DMS114 treated with DMSO at 0.1 percent for 48 hours (cell line): ENCODE results near the gene DHRSX.
"Not testable (repeated sequence)": the region's sequence is repeated elsewhere in the genome, so short reads cannot be mapped to it uniquely, and the experiment has no call there.

ENCODE experiments used
- DNase-seq: peaks from one replicate; lab custom pipeline; 2025; ENCODE audit not compliant: unreplicated experiment; lab: John Stamatoyannopoulos, UW

Gene DHRSX

DNA sequence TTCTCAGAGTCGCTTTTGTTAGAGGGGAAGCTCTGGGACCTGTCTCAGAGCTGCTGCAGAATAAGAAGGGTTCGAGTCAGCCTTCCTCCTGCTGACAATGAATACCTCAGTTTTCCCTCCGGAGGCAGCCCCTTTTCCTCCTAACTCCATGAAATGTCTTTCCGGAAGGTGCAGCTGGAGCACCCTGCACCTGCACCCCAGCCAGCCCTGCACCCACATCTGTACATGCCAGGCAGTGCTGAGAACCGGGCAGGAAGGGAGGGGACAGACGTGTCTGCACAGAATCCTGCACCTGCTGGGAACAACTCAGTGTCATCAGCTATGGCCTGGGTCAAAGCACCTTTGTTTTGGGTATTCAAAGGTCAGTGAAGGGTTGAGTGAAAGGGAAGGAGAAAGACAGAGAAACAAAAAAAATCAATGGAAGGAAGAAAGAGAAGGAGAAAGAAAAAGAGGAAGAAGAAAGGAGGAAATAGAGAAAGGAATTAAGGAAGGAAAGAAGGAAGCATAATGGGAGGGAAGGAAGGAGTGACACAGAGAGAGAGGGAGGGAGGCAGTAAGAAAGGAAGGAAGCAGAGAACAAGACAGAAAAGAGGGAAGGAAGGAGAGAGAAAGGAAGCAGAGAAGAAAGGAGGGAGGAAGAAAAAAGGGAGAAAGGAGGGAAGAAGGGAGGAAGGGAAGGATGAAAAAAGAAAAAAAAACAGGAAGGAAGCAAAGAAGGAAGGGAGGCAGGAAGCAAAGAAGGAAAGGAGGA, 273.7 kb downstream of the DHRSX start:
- no peak for DNase-seq

DNA sequence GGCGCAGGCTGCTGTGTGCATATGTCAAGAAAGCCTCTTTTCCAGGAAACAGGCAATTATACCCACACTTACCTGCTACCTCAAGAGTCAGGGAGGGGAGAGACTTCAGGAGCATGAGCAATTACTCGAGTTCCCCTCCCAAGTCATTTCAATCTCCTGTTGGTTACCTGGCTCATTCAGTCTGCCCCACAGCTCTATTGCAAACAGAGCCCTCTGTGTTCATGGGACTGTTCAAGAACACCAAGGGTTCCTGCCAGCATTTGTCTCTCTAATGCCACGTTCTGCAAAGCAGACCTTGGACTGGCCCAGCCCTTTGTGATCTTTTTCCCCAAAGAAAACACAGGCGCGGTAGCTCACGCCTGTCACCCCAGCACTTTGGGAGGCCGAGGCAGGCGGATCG, 274.6 kb downstream of the DHRSX start:
- no peak for DNase-seq

DNA sequence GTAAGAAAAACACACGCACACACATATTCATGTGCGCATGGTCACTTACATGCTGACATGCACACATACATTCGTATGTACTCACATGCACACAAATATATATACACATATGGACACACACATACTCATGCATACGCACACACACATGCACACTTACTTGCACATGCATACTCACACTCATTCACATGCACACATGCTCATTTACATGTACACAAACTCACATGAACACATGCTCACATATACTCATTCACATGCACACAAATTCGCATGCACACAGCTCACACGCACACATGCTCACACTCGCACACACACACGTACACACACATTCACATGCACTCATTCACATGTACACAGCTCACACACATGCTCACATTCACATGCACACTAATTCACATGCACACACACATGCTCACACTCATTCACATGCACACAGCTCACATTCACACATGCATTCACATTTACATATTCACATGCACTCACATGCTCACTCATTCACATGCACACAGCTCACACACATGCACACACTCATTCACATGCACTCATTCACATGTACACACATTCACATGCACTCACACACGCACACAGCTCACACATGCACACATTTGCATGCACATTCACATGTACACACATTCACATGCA, 276.1 kb downstream of the DHRSX start:
- no peak for DNase-seq

DNA sequence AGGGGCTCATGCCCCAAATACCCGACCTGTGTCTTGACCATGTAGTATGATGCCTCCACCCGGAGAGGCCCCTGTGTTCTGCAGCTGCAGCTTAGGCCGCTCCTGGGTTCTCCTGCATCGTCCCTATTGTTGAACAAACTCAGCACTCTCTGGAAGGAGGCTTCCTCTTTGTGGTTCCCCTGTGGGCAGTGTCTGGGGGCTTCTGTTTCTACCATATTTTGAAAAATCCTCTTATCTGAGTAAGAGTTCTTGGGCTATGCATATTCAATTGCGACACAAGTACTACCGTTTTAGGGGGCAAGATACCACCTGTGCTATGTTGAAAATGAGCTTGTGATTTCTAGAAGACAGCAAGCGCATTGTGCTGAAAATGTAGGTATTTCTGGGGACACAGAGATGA, 276.6 kb downstream of the DHRSX start:
- no peak for DNase-seq

DNA sequence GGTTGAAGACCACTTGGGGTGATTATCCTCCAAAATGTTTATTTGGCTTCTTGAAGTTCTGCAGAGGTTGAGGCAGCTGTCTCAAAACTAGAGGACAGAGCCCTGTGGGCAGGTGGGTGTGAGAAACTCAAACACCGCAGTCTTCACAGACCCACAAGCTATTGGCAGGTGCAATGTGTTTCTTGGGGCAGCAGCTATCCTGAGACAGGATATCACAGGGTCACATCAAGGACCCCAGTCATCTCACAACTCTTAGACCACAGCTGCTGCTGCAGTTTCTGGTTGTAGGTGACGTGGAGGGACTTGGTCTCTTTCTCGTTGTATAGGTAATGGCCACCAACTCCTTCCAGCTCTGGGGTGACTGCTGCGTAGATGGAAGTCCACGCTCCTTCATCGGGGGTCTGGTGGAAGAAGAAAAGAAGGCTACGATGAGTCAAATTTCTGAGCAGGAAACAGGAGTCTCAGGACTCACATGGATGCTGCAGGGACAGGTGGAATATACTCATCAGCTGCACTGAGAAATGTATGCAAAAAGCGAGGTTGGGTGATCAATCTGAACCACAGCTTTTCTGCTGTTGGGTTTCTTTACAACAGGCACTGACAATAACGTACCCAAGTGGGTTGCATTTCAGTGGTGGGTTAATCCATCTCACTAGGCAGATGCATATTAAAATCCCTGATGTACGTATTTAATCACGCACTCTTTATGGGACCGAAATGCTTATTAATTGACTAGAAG, 279.8 kb downstream of the DHRSX start:
- no peak for DNase-seq

DNA sequence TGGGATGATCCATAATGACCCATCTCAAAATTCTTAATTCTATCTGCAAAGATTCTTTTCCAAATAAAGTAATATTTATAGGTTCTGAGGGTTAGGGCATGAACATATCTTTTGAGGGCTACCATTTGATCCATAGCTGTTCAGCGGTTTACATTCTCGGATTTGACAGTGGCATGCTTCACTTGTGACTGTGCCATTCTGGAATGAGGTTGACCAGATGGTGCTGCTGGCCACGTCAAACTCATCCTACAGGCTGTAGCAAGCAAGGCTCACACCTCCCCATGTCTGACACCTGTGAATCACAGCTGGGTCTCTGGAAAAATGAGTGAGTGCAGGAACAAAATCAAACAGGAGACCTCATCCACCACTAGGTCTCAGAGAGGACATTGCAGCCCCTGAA, 280.5 kb downstream of the DHRSX start:
- no peak for DNase-seq

DNA sequence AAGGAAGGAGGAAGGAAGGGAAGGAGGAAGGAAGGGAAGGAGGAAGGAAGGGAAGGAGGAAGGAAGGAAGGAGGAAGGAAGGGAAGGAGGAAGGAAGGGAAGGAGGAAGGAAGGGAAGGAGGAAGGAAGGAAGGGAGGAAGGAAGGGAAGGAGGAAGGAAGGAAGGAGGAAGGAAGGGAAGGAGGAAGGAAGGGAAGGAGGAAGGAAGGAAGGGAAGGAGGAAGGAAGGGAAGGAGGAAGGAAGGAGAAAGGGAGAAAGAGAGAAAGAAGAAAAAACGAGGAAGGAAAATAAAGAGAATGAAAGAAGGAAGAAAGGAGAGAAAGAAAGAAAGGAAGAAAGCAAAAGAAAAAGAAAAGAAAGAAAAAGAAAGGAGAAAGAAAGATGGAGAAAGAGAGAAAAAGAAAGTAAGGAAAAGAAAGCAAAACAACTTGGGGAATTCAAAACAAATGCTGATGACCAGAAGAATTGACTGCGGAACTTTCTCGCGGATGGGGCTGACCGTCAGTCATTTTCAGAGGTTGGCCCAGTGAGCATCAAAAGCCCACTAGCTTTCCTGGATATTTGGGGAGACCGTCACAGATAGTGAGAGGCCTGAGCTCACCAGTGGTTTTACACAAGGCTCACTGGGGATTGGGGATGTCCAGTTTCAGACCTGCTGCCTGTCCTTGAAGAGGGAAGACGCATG, 286.5 kb downstream of the DHRSX start:
- DNase-seq: not testable (repeated sequence)

DNA sequence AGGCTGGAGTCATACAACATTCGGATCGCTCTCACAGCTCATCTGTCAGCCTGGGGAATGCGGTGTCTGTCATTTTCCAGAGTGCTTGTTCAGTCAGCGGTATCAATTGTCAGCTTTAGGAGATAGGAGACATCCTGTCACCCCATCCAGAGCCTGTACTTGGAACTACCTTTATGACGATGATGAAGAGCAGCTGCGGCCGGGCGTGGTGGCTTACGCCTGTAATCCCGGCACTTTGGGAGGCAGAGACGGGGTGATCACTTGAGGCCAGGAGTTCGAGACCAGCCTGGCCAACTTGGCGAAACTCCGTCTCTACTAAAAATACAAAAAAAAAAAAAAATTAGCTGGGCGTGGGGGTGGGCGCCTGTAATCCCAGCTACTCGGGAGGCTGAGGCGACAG, 289.1 kb downstream of the DHRSX start:
- DNase-seq: not testable (repeated sequence)

DNA sequence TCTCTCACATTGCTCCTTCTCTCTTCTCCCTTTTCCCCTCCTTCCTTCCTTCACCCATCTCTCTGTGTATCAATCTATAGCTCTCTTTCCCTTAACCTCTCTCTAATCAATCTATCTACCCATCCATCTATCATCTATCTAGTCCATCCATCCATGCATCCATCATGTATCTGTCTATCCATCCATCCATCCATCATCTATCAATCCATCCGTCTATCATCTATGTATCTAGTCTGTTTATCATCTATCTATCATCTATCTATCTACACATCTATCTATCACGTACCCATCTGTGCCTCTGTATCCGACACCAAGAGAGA, 307.5 kb downstream of the DHRSX start:
- no peak for DNase-seq

DNA sequence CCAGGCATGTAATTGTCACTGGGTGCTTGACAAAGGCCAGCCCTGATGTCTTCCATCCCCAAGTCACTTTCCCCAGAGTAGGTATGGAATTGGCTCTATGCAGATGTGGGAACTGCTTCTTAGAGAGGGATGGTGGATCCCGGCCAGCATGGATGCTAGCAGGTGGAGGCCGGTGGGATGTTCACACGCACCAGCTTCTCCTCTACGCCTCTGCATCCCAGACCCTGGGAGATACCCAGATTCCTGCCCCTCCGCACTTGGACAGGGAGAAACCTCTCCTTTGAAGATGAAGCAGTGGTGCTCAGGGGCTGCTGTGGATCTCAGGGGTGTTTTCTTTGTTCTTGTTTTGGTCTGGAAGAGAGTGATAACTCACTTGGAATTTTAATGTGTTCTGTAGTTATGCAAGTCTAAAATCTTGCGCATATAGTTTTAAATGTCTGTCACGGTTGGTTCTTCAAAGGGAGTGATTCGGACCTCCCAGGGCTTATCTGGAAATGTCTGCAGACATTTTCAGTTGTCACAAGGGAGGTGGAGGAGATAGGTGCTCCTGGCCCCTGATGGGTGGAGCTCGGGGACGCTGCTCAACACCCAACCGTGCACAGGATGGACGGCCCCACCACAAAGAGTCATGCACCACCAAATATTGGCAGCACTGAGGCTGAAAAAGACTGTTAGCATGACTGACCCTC, 308.0 kb downstream of the DHRSX start:
- DNase-seq: no peak

DNA sequence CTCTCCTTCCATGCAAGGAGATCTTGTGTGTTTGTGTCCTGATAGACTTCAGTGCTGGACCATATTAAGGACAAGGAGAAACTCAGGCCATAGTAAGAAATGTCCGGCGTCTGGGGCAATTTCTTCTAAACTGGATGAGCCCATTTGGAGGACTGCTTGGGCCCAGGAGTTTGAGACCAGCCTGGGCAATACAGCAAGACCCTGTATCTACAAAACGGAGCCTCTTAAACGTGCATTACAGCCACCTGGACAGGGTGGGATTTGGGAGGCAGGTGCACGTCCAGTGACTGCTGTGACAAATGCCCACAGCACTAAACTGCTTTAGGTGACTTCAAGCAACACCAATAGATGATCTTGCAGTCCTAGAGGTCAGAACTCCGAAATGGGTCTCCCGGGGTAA, 311.9 kb downstream of the DHRSX start:
- DNase-seq: no peak

DNA sequence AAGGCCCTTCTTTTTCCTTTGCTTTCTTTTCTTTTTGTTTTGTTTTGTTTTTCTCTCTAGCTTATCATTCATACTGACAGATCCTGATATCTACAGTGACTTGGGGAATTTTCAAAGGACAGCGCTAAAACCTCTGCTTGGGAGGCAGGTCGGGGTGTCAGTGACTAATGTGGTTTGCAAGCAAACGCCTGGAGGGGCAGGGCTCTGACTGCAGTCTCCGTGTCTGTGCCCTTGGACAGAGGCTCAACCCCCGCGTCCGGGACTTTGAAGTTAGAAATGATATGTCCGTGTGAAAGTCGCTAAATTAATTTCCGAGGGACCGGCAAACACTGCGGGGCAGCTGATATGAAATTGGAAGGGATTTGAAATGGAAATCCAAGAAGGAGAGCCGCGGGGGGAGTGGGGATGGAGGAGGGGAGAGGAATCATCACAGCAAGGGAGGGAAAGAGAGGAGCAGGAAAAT, 312.4 kb downstream of the DHRSX start:
- DNase-seq: no peak

DNA sequence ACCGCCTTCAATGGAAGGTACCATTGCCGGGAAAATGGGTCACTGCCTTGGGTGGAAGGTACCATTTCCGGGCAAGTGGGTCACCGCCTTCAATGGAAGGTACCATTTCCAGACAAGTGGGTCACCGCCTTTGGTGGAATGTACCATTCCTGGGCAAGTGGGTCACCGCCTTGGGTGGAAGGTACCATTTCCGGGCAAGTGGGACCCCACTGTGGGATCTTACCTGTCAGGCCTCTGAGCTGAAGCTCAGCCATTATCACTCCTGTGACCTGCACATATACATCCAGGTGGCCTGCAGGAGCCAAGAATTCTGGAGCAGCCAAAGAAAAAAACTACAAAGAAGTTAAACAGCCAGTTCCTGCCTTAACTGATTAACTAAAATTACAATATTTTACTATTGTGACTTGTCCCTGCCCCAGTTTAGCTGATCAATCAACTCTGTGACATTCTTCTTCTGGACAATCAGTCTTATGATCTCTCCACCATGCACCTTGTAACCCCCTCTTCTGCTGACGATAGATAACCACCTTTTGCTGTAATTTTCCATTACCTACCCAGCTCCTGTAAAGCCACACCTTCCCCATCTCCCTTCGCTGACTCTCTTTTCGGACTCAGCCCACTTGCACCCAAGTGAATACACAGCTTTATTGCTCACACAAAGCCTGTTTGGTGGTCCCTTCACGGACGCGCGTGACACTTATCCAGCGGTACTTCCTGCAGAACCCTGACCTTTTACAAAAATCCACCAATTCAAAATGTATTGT, 313.2 kb downstream of the DHRSX start:
- DNase-seq: no peak

DNA sequence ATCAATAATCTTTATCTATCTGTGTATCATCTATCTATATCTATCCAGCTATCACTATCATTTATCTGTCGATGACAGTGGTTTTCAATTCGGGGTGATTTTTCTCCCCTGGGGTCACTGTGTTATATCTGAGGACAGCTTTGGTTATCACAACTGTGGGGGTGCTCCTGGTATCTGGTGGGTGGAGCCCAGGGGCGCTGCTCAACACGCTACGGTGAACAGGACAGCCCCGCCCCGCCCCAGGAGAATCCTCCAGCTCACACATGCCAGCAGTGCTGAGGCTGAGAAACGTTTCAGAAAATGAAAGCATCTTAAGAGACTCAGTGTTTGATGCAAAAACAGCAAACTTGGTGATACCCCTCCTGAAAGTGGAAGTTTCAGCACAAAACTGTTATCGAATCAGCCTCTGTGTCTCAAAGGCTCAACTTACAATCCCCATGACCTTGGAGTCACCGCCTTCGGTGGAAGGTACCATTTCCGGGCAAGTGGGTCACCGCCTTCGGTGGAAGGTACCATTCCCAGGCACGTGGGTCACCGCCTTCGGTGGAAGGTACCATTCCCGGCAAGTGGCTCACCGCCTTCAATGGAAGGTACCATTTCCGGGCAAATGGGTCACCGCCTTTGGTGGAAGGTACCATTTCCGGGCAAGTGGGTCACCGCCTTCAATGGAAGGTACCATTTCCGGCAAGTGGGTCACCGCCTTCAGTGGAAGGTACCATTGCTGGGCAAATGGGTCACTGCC, 315.3 kb downstream of the DHRSX start:
- DNase-seq: no peak

DNA sequence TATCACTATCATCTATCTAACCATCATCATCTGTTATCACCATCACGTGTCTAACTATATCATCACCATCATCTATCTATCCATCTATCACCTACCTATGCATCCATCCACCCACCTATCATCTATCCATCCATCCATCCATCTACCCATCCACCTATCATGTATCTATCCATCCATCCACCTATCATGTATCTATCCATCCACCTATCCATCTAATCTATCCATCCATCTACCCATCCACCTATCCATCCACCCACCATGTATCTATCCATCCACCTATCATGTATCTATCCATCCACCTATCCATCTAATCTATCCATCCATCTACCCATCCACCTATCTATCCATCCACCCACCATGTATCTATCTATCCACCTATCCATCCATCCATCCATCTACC, 316.7 kb downstream of the DHRSX start:
- no peak for DNase-seq

DNA sequence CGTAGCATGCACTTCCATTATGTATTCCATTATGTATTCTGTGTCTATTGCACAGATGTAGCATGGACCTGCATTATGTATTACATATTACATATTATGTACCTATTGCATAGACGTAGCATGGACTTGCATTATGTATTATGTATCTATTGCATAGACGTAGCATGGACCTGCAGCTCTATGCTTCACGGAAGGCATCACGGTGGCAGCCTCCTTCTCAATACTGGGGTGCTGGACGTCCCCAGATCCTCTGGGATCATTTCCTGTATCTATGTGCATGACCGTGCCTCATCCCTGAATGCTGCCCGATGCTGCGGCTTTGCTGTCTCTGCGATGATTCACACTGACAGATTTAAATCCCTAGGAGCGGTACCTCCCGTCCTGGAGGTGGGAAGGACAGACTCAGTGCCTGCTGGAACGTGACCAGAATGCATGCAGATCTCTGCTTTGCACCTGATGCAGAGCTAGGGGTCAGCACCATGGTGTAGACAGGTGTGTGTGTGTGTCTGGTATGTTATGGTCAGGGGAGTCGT, 317.5 kb downstream of the DHRSX start:
- no peak for DNase-seq

DNA sequence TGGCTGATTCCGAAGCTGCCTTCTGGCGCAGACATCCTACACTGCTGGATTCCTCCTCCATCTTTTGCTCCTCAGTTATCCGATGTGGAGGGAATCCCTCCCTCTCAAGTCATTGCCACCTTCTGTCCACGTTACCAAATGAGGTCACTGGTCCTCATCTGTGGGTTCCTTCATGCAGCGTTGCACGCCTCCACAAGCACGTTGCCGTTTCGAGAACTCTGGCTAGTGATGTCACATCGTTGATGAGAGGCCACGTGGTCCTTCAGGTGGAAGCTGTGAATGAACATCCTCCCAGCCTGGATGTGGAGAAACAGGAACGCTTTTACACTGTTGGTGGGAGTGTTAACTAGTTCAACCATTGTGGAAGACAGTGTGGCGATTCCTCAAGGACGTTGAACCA, 323.2 kb downstream of the DHRSX start:
- DNase-seq: no peak

DNA sequence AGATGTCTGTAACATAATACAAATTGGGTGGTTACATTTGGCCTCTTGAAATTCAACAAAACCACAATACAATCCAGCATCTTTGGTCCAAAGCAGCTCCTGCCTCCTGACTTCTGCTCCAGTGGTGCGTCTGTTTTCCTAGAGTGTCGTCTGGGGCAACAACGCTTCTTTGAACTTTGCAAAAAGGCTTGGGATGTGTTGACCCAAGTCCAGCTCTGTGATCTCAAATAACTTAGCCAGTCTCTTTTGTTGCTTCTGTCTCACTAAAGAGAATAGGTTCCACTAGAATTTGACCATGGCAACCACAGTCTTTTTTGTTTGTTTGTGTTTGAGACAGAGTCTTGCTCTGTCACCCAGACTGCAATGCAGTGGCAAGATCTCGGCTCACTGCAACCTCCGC, 324.0 kb downstream of the DHRSX start:
- DNase-seq: no peak

DNA sequence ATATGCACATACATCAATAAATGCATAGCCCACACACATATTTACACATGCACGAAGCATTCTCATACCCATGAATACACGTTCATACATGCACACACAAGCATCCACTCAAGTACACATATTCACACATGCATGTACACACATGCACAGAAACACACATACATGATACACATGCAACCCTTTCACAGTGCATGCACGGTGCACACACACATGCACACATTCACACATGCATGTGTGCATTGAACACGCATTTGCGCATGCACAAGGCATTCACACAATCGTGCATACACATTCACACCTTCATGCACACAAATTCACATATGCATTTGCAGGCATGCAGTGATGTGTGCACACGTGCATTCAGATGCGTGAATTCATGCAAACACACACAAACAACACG, 324.5 kb downstream of the DHRSX start:
- no peak for DNase-seq
